GM18511 (cell line): ENCODE results near the gene KAZN.

ENCODE experiments used
- ATAC-seq: cut with Tn5 transposase; IDR thresholded peaks from one replicate; pipeline ENCODE4 v1.9.1; 2021; ENCODE audit warnings: mild to moderate bottlenecking, moderate library complexity; ENCODE audit not compliant: unreplicated experiment

The KAZN gene

GRCh38 chr1:14875524-14876509, 277.3 kb downstream of the KAZN start:
- no peak for ATAC-seq

GRCh38 chr1:14876747-14877146, 278.3 kb downstream of the KAZN start:
- no peak for ATAC-seq

GRCh38 chr1:14877224-14877623, 278.7 kb downstream of the KAZN start:
- no peak for ATAC-seq

GRCh38 chr1:14878124-14878523, 279.6 kb downstream of the KAZN start:
- no peak for ATAC-seq

- ATAC-seq, result no peak
Measured at GRCh38 chr1:14878951-14879350, 280.5 kb downstream of the KAZN start.

- no peak for ATAC-seq
Measured at GRCh38 chr1:14880456-14881316, 282.2 kb downstream of the KAZN start.

- no peak for ATAC-seq
Measured at GRCh38 chr1:14881775-14882672, 283.5 kb downstream of the KAZN start.

- no peak for ATAC-seq
Measured at GRCh38 chr1:14884614-14885175, 286.2 kb downstream of the KAZN start.

GRCh38 chr1:14887044-14887566, 288.6 kb downstream of the KAZN start:
- no peak for ATAC-seq

GRCh38 chr1:14887764-14888350, 289.4 kb downstream of the KAZN start:
- no peak for ATAC-seq

- no peak for ATAC-seq
Measured at GRCh38 chr1:14888374-14888773, 289.9 kb downstream of the KAZN start.

- no peak for ATAC-seq
Measured at GRCh38 chr1:14889825-14890440, 291.4 kb downstream of the KAZN start.

GRCh38 chr1:14891991-14892390, 293.5 kb downstream of the KAZN start:
- no peak for ATAC-seq

GRCh38 chr1:14894811-14895560, 296.5 kb downstream of the KAZN start:
- no peak for ATAC-seq

- no peak for ATAC-seq
Measured at GRCh38 chr1:14895727-14896126, 297.2 kb downstream of the KAZN start.

- ATAC-seq, result no peak
Measured at GRCh38 chr1:14896381-14897079, 298.0 kb downstream of the KAZN start.

GRCh38 chr1:14897080-14897449, 298.6 kb downstream of the KAZN start:
- ATAC-seq, result no peak

GRCh38 chr1:14897547-14897946, 299.1 kb downstream of the KAZN start:
- ATAC-seq, result no peak
